HG03565 (cell line): ENCODE data around the gene GATA2.

Source experiments
- ATAC-seq: cut with Tn5 transposase; IDR thresholded peaks from one replicate; pipeline ENCODE4 v1.9.1; 2021; ENCODE audit warnings: mild to moderate bottlenecking, moderate library complexity; ENCODE audit not compliant: unreplicated experiment

The GATA2 gene

GRCh38 chr3:128492671-128493569 is at the start of gene GATA2:
Gene GATA2, minus strand, starts transcription at chr3:128493201. Its CDS starts 6,170 bp downstream, at chr3:128487031.
- no peak for ATAC-seq

- ATAC-seq = no peak
These were observed 48.2 kb upstream of the GATA2 start for GRCh38 chr3:128541246-128541645.

- no peak for ATAC-seq
These were observed 46.4 kb upstream of the GATA2 start for GRCh38 chr3:128539376-128539775.

- ATAC-seq = no peak
These were observed 44.2 kb upstream of the GATA2 start for GRCh38 chr3:128537091-128537703.

- no peak for ATAC-seq
These were observed 39.3 kb upstream of the GATA2 start for GRCh38 chr3:128532012-128532983.

GRCh38 chr3:128524374-128525299 is 31.6 kb upstream of the GATA2 start:
- no peak for ATAC-seq

- ATAC-seq = no peak
These were observed 30.6 kb upstream of the GATA2 start for GRCh38 chr3:128523591-128523990.

- no peak for ATAC-seq
These were observed 28.7 kb upstream of the GATA2 start for GRCh38 chr3:128521715-128522114.

- no peak for ATAC-seq
These were observed 25.8 kb upstream of the GATA2 start for GRCh38 chr3:128518587-128519490.

GRCh38 chr3:128517648-128518047 is 24.6 kb upstream of the GATA2 start:
- ATAC-seq = no peak

- no peak for ATAC-seq
These were observed 23.0 kb upstream of the GATA2 start for GRCh38 chr3:128515967-128516366.

GRCh38 chr3:128508852-128509251 is 15.9 kb upstream of the GATA2 start:
- no peak for ATAC-seq

GRCh38 chr3:128506754-128507153 is 13.8 kb upstream of the GATA2 start:
- no peak for ATAC-seq

GRCh38 chr3:128505771-128506170 is 12.8 kb upstream of the GATA2 start:
- ATAC-seq = no peak

- no peak for ATAC-seq
These were observed 12.1 kb upstream of the GATA2 start for GRCh38 chr3:128504963-128505730.

GRCh38 chr3:128504533-128504915 is 11.5 kb upstream of the GATA2 start:
- ATAC-seq = no peak

- no peak for ATAC-seq
These were observed 10.9 kb upstream of the GATA2 start for GRCh38 chr3:128503751-128504532.
